Upper lobe of left lung (tissue), 6 donors: Measurements from ENCODE around the gene DTNB. TPM values are rescaled to one million over a fixed set of nuclear protein-coding genes. Genes with fewer than 3 reads are reported as not detected.

Experiments
- ATAC-seq, 2 donors: fragments of 200-7000 bp; cut with Tn5 transposase; one replicate each; pipeline ENCODE4 v1.9.1; 2022; ENCODE audit warnings: mild to moderate bottlenecking in 2 of 2, moderate library complexity in 2 of 2; ENCODE audit not compliant: low FRiP score in 2 of 2
- DNase-seq, 2 donors: peaks; one replicate each; pipeline ENCODE4 v3.0.0-alpha.2; 2019 to 2020
- H3K27ac ChIP-seq, 4 donors: fragments of 200-600 bp; sonication (generic); one replicate each; pipeline ENCODE4 v1.5.1; 2016 to 2019
- H3K27me3 ChIP-seq, 4 donors: fragments of 200-600 bp; sonication (generic); one replicate each; pipeline ENCODE4 v1.5.1; 2017 to 2019
- H3K36me3 ChIP-seq, 4 donors: fragments of 200-600 bp; sonication (generic); one replicate each; pipeline ENCODE4 v1.5.1; 2016 to 2019
- H3K4me1 ChIP-seq, 4 donors: fragments of 200-600 bp; sonication (generic); one replicate each; pipeline ENCODE4 v1.5.1; 2018 to 2019
- H3K4me3 ChIP-seq, 4 donors: fragments of 200-600 bp; sonication (generic); one replicate each; pipeline ENCODE4 v1.5.1; 2017 to 2019; ENCODE audit warnings: mild to moderate bottlenecking in 2 of 4, moderate library complexity in 1 of 4
- H3K9me3 ChIP-seq, 4 donors: fragments of 200-600 bp; sonication (generic); one replicate each; pipeline ENCODE4 v1.5.1; 2018 to 2019
- CTCF ChIP-seq, 6 experiments: fragments of 450-650 bp in 4 of 6; fragments of 200-600 bp in 2 of 6; sonication (generic) in 2 of 6; IDR thresholded peaks; one replicate each; pipeline ENCODE4 v1.5.1; 2016 to 2019; ENCODE audit warnings: antibody characterized with exemption in 6 of 6
- EP300 ChIP-seq, 4 donors: sonication (generic); formaldehyde crosslinking; IDR thresholded peaks; one replicate each; pipeline ENCODE4 v1.5.1; 2017; ENCODE audit warnings: antibody characterized with exemption in 4 of 4, control low read depth in 2 of 4
- POLR2A ChIP-seq, 4 donors: fragments of 450-650 bp; IDR thresholded peaks; one replicate each; pipeline ENCODE4 v1.5.1; 2016 to 2017; ENCODE audit warnings: antibody characterized with exemption in 4 of 4, mild to moderate bottlenecking in 2 of 4
- POLR2AphosphoS5 ChIP-seq, 2 donors: sonication (generic); formaldehyde crosslinking; IDR thresholded peaks; one replicate each; pipeline ENCODE4 v1.5.1; 2017; ENCODE audit warnings: antibody characterized with exemption in 2 of 2
- WGBS, 2 donors: methylation state at CpG; one replicate each; pipeline ENCODE4 v1.1.5; 2017 to 2018; 5-methylcytosine and 5-hydroxymethylcytosine counted together
- total RNA-seq, 6 donors: library from RNA; depleted of rRNA in 4 of 6; stranded (reverse); fragments of >200 nt in 4 of 6; gene quantifications; one replicate each; pipeline versions ENCODE4 v1.1.0 to v1.2.1, GENCODE V29; 2016 to 2021
- donor health status: DM: no; HTN: no; CAD: no; lungs with moderate emphysema.
- donor health status: DM: no; HTN: yes; CAD: no; lungs with severe emphysema.

The DTNB gene
- 10 to 100 TPM; 19.3 to 59.7 (median 25.6) TPM for total RNA-seq

GRCh38 chr2:25673300-25674076 lies at the start of gene DTNB:
Gene DTNB (minus strand): TSS chr2:25673577. CDS start chr2:25652660, 20,917 bp downstream.
- no peaks in the 10 kb centered on the region for H3K9me3 ChIP-seq
- peak within 1 kb of the TSS; percentile 86 to 95 (median 86) for H3K27ac ChIP-seq
- H3K4me1 ChIP-seq = peaks cover 8 to 17% (median 13%) of the 10 kb centered on the region in 4 donors
- no peaks in the 10 kb centered on the region for H3K27me3 ChIP-seq
- H3K4me3 ChIP-seq = peak within 1 kb of the TSS; percentile 46 to 98 (median 97)
- ATAC-seq (peak; percentile 87 to 95), DNase-seq (peak; percentile 84 to 97)
- H3K36me3 ChIP-seq = no peaks in the 10 kb centered on the region
- TF ChIP-seq CTCF (IDR thresholded peaks at IDR 0.05) (peak in 2 of 6 experiments; percentile 0 to 8), POLR2AphosphoS5 (IDR thresholded peaks at IDR 0.05) (peak in 1 of 2 donors; percentile 20), POLR2A (IDR thresholded peaks at IDR 0.05) (peak in 2 of 4 donors; percentile 50 to 80), EP300 (IDR thresholded peaks at IDR 0.05) (no peak)
- WGBS, 2 donors = 3% methylated on average over 16 of the region's 111 CpGs; no CpG with 5 or more reads in 1 of the 2 donors

GRCh38 chr2:25722224-25722623 lies 48.8 kb upstream of the DTNB start:
- Histone ChIP-seq H3K27ac (no peak overlapping the region), H3K27me3 (no peaks in the 10 kb centered on the region), H3K36me3 (no peaks in the 10 kb centered on the region), H3K9me3 (no peaks in the 10 kb centered on the region), H3K4me1 (no peaks in the 10 kb centered on the region), H3K4me3 (no peak overlapping the region)
- TF ChIP-seq POLR2A (IDR thresholded peaks at IDR 0.05) = no peak
- no peak for TF ChIP-seq CTCF (IDR thresholded peaks at IDR 0.05)
- no peak for TF ChIP-seq EP300 (IDR thresholded peaks at IDR 0.05)
- TF ChIP-seq POLR2AphosphoS5 (IDR thresholded peaks at IDR 0.05) = no peak
- 80 to 88% methylated on average over 3 of the region's 3 CpGs for WGBS, 2 donors
- no peak for ATAC-seq
- no peak for DNase-seq

GRCh38 chr2:25720575-25720974 lies 47.2 kb upstream of the DTNB start:
- H3K36me3 ChIP-seq = no peaks in the 10 kb centered on the region
- ATAC-seq (no peak), DNase-seq (no peak)

GRCh38 chr2:25714740-25715139 lies 41.4 kb upstream of the DTNB start:
- TF ChIP-seq EP300 (IDR thresholded peaks at IDR 0.05) (no peak), POLR2AphosphoS5 (IDR thresholded peaks at IDR 0.05) (no peak), POLR2A (IDR thresholded peaks at IDR 0.05) (no peak), CTCF (IDR thresholded peaks at IDR 0.05) (no peak)
- no peak overlapping the region for H3K4me3 ChIP-seq
- 90 to 93% methylated on average over 1 of the region's 1 CpG for WGBS, 2 donors
- no peak for ATAC-seq
- H3K4me1 ChIP-seq = peaks cover 0 to 8% (median 0%) of the 10 kb centered on the region in 4 donors
- H3K27me3 ChIP-seq = no peaks in the 10 kb centered on the region
- H3K9me3 ChIP-seq = no peaks in the 10 kb centered on the region
- DNase-seq = no peak
- H3K27ac ChIP-seq = no peak overlapping the region
- no peaks in the 10 kb centered on the region for H3K36me3 ChIP-seq

More at GRCh38 chr2:25720575-25720974, 47.2 kb upstream of the DTNB start:
- TF ChIP-seq POLR2AphosphoS5 (IDR thresholded peaks at IDR 0.05) = no peak
- TF ChIP-seq EP300 (IDR thresholded peaks at IDR 0.05) = no peak
- no peak for TF ChIP-seq POLR2A (IDR thresholded peaks at IDR 0.05)
- no peak for TF ChIP-seq CTCF (IDR thresholded peaks at IDR 0.05)
- H3K9me3 ChIP-seq = no peaks in the 10 kb centered on the region
- H3K27ac ChIP-seq = no peak overlapping the region
- no peaks in the 10 kb centered on the region for H3K4me1 ChIP-seq
- no peaks in the 10 kb centered on the region for H3K27me3 ChIP-seq
- WGBS, 2 donors = 84 to 85% methylated on average over 1 of the region's 1 CpG
- no peak overlapping the region for H3K4me3 ChIP-seq
